ENCODE measurements around the gene GNG14.

DNA sequence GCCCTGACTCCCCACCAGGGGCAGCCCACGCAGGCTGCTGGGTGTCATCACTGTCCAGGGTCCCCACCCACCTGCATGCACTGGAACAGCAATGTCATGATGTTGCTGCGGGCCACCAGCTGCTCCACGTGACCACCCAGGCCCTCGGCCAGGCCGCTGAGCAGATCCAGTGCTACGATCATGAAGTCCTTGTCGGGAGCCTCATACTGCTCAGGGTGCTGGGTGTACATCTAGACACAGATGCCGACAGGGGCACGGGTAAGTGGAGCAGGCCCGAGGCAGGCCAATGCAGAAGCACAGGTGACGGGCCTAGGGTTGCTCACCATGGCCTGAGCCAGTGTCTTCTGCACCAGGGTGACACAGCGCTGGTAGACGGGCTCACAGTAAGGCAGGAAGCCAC, 17.4 kb downstream of the GNG14 start:
- TF ChIP-seq, protein P1, sequence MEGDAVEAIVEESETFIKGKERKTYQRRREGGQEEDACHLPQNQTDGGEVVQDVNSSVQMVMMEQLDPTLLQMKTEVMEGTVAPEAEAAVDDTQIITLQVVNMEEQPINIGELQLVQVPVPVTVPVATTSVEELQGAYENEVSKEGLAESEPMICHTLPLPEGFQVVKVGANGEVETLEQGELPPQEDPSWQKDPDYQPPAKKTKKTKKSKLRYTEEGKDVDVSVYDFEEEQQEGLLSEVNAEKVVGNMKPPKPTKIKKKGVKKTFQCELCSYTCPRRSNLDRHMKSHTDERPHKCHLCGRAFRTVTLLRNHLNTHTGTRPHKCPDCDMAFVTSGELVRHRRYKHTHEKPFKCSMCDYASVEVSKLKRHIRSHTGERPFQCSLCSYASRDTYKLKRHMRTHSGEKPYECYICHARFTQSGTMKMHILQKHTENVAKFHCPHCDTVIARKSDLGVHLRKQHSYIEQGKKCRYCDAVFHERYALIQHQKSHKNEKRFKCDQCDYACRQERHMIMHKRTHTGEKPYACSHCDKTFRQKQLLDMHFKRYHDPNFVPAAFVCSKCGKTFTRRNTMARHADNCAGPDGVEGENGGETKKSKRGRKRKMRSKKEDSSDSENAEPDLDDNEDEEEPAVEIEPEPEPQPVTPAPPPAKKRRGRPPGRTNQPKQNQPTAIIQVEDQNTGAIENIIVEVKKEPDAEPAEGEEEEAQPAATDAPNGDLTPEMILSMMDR (IDR thresholded peaks at IDR 0.05), result no peak
- no peak for TF ChIP-seq POLR2A (IDR thresholded peaks at IDR 0.05)
